OCI-LY1 (cell line): ENCODE measurements around the gene DHX58.

ENCODE experiments used
- H2AFZ ChIP-seq: fragments of 200-600 bp; sonication (generic), shearing (Covaris generic); 2 replicates; pipeline ENCODE4 v1.6.0; 2014; ENCODE audit warnings: antibody characterized with exemption, mild to moderate bottlenecking, low read length
- H3F3A ChIP-seq: fragments of 200-600 bp; sonication (generic), shearing (Covaris generic); 2 replicates; pipeline ENCODE4 v1.6.0; 2014; ENCODE audit warnings: mild to moderate bottlenecking, antibody characterized with exemption, low read length, moderate library complexity; ENCODE audit not compliant: insufficient read depth
- H3K27ac ChIP-seq: fragments of 200-600 bp; sonication (generic); 2 replicates; pipeline ENCODE4 v1.5.1; 2014; ENCODE audit warnings: low read length, mixed run types, mild to moderate bottlenecking, low read depth; ENCODE audit not compliant: poor library complexity, severe bottlenecking
- H3K27me3 ChIP-seq: fragments of 200-600 bp; sonication (generic); 2 replicates; pipeline ENCODE4 v1.6.0; 2014; ENCODE audit warnings: antibody characterized with exemption, mild to moderate bottlenecking, low read length, moderate library complexity; ENCODE audit not compliant: insufficient read depth
- H3K36me3 ChIP-seq: fragments of 200-600 bp; sonication (generic); 2 replicates; pipeline ENCODE4 v1.6.1; 2014; ENCODE audit warnings: mild to moderate bottlenecking, antibody characterized with exemption, low read length, moderate library complexity, mixed read lengths; ENCODE audit not compliant: insufficient read depth
- H3K4me1 ChIP-seq: fragments of 200-600 bp; sonication (generic); 2 replicates; pipeline ENCODE4 v1.5.1; 2014; ENCODE audit warnings: mild to moderate bottlenecking, low read length, moderate library complexity; ENCODE audit not compliant: insufficient read depth, severe bottlenecking
- H3K4me2 ChIP-seq: fragments of 200-600 bp; sonication (generic), shearing (Covaris generic); 2 replicates; pipeline ENCODE4 v1.6.1; 2014; ENCODE audit warnings: low read length
- H3K4me3 ChIP-seq: fragments of 200-600 bp; sonication (generic); 2 replicates; pipeline ENCODE4 v1.5.1; 2014; ENCODE audit warnings: low read length, low read depth, mild to moderate bottlenecking, mixed read lengths; ENCODE audit not compliant: poor library complexity, severe bottlenecking
- H3K79me2 ChIP-seq: fragments of 200-600 bp; shearing (Covaris generic); 2 replicates; pipeline ENCODE4 v1.6.1; 2016; ENCODE audit warnings: mixed run types, low read length, mixed read lengths; ENCODE audit not compliant: insufficient read depth
- H3K9ac ChIP-seq: fragments of 200-600 bp; sonication (generic), shearing (Covaris generic); 2 replicates; pipeline ENCODE4 v1.6.1; 2014; ENCODE audit warnings: mild to moderate bottlenecking, low read length, mixed read lengths
- H3K9me2 ChIP-seq: fragments of 200-600 bp; sonication (generic), shearing (Covaris generic); 2 replicates; pipeline ENCODE4 v1.6.1; 2014; ENCODE audit warnings: low read depth, mild to moderate bottlenecking, low read length, mixed read lengths
- H3K9me3 ChIP-seq: fragments of 200-600 bp; shearing (Covaris generic); 2 replicates; pipeline ENCODE4 v1.6.1; 2014; ENCODE audit warnings: low read length, mixed read lengths
- H4K20me1 ChIP-seq: fragments of 200-600 bp; sonication (generic), shearing (Covaris generic); 2 replicates; pipeline ENCODE4 v1.6.0; 2016; ENCODE audit warnings: mild to moderate bottlenecking, low read length; ENCODE audit not compliant: insufficient read depth
- CTCF ChIP-seq: fragments of 200-600 bp; sonication (generic), shearing (Covaris generic); IDR thresholded peaks from 2 replicates; pipeline ENCODE4 v1.5.1; 2017; ENCODE audit warnings: mild to moderate bottlenecking, antibody characterized with exemption, low read length, moderate library complexity, mixed read lengths
- EZH2 ChIP-seq: fragments of 200-600 bp; sonication (generic), shearing (Covaris generic); IDR thresholded peaks from 2 replicates; pipeline ENCODE4 v1.8.0; 2017; ENCODE audit warnings: borderline replicate concordance, mixed run types, mild to moderate bottlenecking, antibody characterized with exemption, low read length, moderate library complexity, mixed read lengths

DHX58 gene

GRCh38 chr17:42078396-42079043 lies 34.0 kb downstream of the DHX58 start:
- TF ChIP-seq CTCF = no peak
- TF ChIP-seq EZH2 = no peak
- Histone ChIP-seq H3F3A (no peaks in the 10 kb centered on the region), H4K20me1 (no peaks in the 10 kb centered on the region), H3K4me2 (no peak overlapping the region), H2AFZ (no peak overlapping the region), H3K4me3 (no peak overlapping the region), H3K9me3 (no peaks in the 10 kb centered on the region), H3K4me1 (no peaks in the 10 kb centered on the region), H3K36me3 (no peaks in the 10 kb centered on the region), H3K9me2 (no peaks in the 10 kb centered on the region), H3K27me3 (peaks cover 3% of the 10 kb centered on the region; the same call in 1 of the 2 replicates), H3K79me2 (no peaks in the 10 kb centered on the region), H3K9ac (no peak overlapping the region), H3K27ac (no peak overlapping the region)

- H3K4me1 ChIP-seq = no peaks in the 10 kb centered on the region
- no peaks in the 10 kb centered on the region for H3K9me3 ChIP-seq
- no peaks in the 10 kb centered on the region for H3K79me2 ChIP-seq
- TF ChIP-seq EZH2 (no peak), CTCF (no peak)
- H3K9ac ChIP-seq = no peak overlapping the region
- no peak overlapping the region for H3K4me3 ChIP-seq
- H3K9me2 ChIP-seq = no peaks in the 10 kb centered on the region
- H4K20me1 ChIP-seq = no peaks in the 10 kb centered on the region
- no peak overlapping the region for H2AFZ ChIP-seq
- no peak overlapping the region for H3K4me2 ChIP-seq
- H3F3A ChIP-seq = no peaks in the 10 kb centered on the region
- H3K27me3 ChIP-seq = peaks cover 3% of the 10 kb centered on the region; the same call in 1 of the 2 replicates
- H3K36me3 ChIP-seq = no peaks in the 10 kb centered on the region
- H3K27ac ChIP-seq = no peak overlapping the region
These were observed 34.8 kb downstream of the DHX58 start for GRCh38 chr17:42077755-42078154.

GRCh38 chr17:42076797-42077559 lies 35.5 kb downstream of the DHX58 start:
- Histone ChIP-seq H3K4me1 (no peaks in the 10 kb centered on the region), H4K20me1 (no peaks in the 10 kb centered on the region), H2AFZ (no peak overlapping the region), H3K27ac (no peak overlapping the region), H3K9me2 (no peaks in the 10 kb centered on the region), H3K36me3 (no peaks in the 10 kb centered on the region), H3K4me3 (no peak overlapping the region), H3F3A (no peaks in the 10 kb centered on the region), H3K79me2 (no peaks in the 10 kb centered on the region), H3K4me2 (no peak overlapping the region), H3K27me3 (peaks cover 3% of the 10 kb centered on the region; the same call in 1 of the 2 replicates), H3K9me3 (no peaks in the 10 kb centered on the region), H3K9ac (no peak overlapping the region)
- no peak for TF ChIP-seq CTCF
- TF ChIP-seq EZH2 = no peak
